Stimulated activated naive CD8-positive, alpha-beta T cell treated with anti-CD3 and anti-CD28 coated beads, Interleukin-15, amount 100 ng/mL, for 72 hours (primary cell): ENCODE results near the gene CFHR3.
"Not testable (repeated sequence)": the region's sequence is repeated elsewhere in the genome, so short reads cannot be mapped to it uniquely, and the experiment has no call there.

Experiments used
- ATAC-seq: fragments of 150-1000 bp; cut with Tn5 transposase; 2 replicates; pipeline ENCODE4 v1.10.0; 2021; ENCODE audit warnings: mild to moderate bottlenecking, moderate library complexity
- DNase-seq, 2 donors: peaks; one replicate each; pipeline ENCODE4 v3.0.0; 2021 to 2022
- H3K27ac Mint-ChIP-seq, 2 donors: one replicate each; pipeline ENCODE4 v1.8.0; 2022; ENCODE audit warnings: mild to moderate bottlenecking in 2 of 2, mixed read lengths in 2 of 2, moderate library complexity in 2 of 2
- H3K27me3 Mint-ChIP-seq: one replicate; pipeline ENCODE4 v1.8.0; 2022; ENCODE audit warnings: mixed read lengths
- H3K4me1 Mint-ChIP-seq: one replicate; pipeline ENCODE4 v1.8.0; 2022; ENCODE audit warnings: mild to moderate bottlenecking, mixed read lengths
- H3K4me3 Mint-ChIP-seq, 2 donors: one replicate each; pipeline ENCODE4 v1.8.0; 2022; ENCODE audit warnings: mild to moderate bottlenecking in 2 of 2, mixed read lengths in 2 of 2, moderate library complexity in 1 of 2
- H3K9me3 Mint-ChIP-seq, 2 donors: one replicate each; pipeline ENCODE4 v1.8.0; 2022; ENCODE audit warnings: mixed read lengths in 2 of 2

CFHR3 gene

GRCh38 chr1:196801920-196802319 is 27.3 kb downstream of the CFHR3 start:
- H3K27ac Mint-ChIP-seq, ATAC-seq, H3K27me3 Mint-ChIP-seq, H3K9me3 Mint-ChIP-seq, H3K4me1 Mint-ChIP-seq, DNase-seq, H3K4me3 Mint-ChIP-seq: not testable (repeated sequence)

DNA sequence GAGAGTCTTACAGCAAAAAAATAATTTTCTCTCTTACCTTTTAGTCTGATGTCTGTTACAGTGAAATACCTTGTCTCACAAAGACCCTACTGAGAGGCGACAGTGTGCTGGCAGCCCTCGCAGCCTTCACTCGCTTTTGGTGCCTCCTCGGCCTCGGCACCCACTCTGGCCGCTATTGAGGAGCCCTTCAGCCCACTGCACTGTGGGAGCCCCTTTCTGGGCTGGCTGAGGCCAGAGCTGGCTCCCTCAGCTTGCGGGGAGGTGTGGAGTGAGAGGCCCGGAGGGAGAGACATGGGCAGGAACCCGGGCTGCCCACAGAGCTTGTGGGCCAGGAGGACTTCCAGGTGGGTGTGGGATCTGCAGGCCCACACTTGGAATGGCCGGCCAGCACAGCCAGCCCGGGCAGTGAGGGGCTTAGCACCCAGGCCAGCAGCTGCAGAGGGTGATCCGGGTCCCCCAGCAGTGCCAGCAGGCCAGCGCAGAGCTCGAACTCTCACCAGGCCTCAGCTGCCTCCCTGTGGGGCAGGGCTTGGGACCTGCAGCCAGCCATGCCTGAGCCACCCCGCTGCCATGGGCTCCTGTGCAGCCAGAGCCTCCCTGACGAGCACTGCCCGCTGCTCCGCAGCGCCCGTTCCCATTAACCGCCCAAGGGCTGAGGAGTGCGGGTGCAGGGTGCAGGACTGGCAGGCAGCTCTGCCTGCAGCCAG is 34.0 kb downstream of the CFHR3 start:
- DNase-seq (no peak), ATAC-seq (no peak)
- H3K4me3 Mint-ChIP-seq, result no peak overlapping the region
- H3K27me3 Mint-ChIP-seq, result no peaks in the 10 kb centered on the region
- H3K4me1 Mint-ChIP-seq, result no peaks in the 10 kb centered on the region
- no peak overlapping the region for H3K27ac Mint-ChIP-seq
- no peaks in the 10 kb centered on the region for H3K9me3 Mint-ChIP-seq

DNA sequence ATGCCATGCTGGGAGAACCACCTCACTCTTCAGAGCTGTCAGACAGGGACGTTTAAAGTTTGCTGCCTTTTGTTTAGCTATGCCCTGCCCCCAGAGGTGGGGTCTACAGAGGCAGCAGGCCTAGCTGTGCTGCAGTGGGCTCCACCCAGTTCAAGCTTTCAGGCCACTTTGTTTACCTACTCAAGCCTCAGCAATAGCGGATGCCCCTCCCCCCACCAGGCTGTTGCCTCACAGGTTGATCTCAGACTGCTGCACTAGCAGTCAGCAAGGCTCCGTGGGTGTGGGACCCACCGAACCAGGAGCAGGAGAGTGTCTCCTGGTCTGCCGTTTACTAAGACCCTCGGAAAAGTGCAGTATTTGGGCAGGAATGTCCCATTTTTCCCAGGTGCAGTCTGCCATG is 42.8 kb downstream of the CFHR3 start:
- DNase-seq, H3K27me3 Mint-ChIP-seq, ATAC-seq, H3K9me3 Mint-ChIP-seq, H3K4me1 Mint-ChIP-seq, H3K4me3 Mint-ChIP-seq, H3K27ac Mint-ChIP-seq: not testable (repeated sequence)

DNA sequence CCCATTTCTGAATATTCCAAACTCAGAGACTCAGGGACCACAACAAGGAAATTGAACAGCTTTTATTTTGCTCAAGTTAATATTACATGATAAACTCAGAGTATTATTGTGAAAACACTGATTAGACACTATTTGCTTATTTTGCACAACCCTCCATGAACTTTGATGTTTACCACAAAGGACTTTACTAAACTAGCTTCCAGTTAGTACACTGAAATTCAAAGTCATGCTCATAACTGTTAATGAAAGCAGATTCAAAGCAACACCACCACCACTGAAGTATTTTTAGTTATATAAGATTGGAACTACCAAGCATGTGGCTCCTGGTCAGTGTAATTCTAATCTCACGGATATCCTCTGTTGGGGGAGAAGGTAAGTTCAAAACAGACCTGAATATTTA is 44.9 kb downstream of the CFHR3 start, which contains the start of gene CFHR1:
TSS of gene CFHR1 (plus strand) at position 201 of the 400 bp plus-strand sequence. CDS start at position 315, 114 bp downstream.
- not testable (repeated sequence) for H3K9me3 Mint-ChIP-seq, ATAC-seq, DNase-seq, H3K4me1 Mint-ChIP-seq, H3K27me3 Mint-ChIP-seq, H3K4me3 Mint-ChIP-seq, H3K27ac Mint-ChIP-seq

- H3K4me3 Mint-ChIP-seq, DNase-seq: not testable (repeated sequence)
Observed at GRCh38 chr1:196827860-196828259, 53.2 kb downstream of the CFHR3 start.

More at GRCh38 chr1:196827860-196828259, 53.2 kb downstream of the CFHR3 start:
- ATAC-seq, H3K4me1 Mint-ChIP-seq, H3K27me3 Mint-ChIP-seq, H3K9me3 Mint-ChIP-seq, H3K27ac Mint-ChIP-seq: not testable (repeated sequence)
